Ectodermal cell (in vitro differentiated cells): Measurements from ENCODE around the gene PXMP2.

Experiments used
- H3K27ac ChIP-seq: 2 replicates; pipeline ENCODE4 v1.7.0; 2013; ENCODE audit warnings: mild to moderate bottlenecking, low read depth, low read length; ENCODE audit not compliant: insufficient read depth, poor library complexity, severe bottlenecking
- H3K27me3 ChIP-seq: 2 replicates; pipeline ENCODE4 v1.7.0; 2013; ENCODE audit warnings: mild to moderate bottlenecking, low read length; ENCODE audit not compliant: insufficient read depth, control insufficient read depth, poor library complexity, severe bottlenecking
- H3K36me3 ChIP-seq: one replicate; pipeline ENCODE4 v1.7.0; 2013; ENCODE audit warnings: low read length; ENCODE audit not compliant: control insufficient read depth, insufficient read depth
- H3K4me1 ChIP-seq: one replicate; pipeline ENCODE4 v1.7.0; 2013; ENCODE audit warnings: low read length; ENCODE audit not compliant: control insufficient read depth, insufficient read depth
- H3K4me3 ChIP-seq: 2 replicates; pipeline ENCODE4 v1.7.0; 2013; ENCODE audit warnings: low read depth, low read length, control low read depth; ENCODE audit not compliant: insufficient read depth
- H3K9me3 ChIP-seq: 2 replicates; pipeline ENCODE4 v1.7.0; 2013; ENCODE audit warnings: mild to moderate bottlenecking, low read length, moderate library complexity; ENCODE audit not compliant: control insufficient read depth
- WGBS, 2 experiments: methylation state at CpG; one replicate each; pipeline ENCODE4 v1.1.7; 2013; ENCODE audit warnings: missing lambda C conversion rate in 2 of 2; 5-methylcytosine and 5-hydroxymethylcytosine counted together

PXMP2 gene

DNA sequence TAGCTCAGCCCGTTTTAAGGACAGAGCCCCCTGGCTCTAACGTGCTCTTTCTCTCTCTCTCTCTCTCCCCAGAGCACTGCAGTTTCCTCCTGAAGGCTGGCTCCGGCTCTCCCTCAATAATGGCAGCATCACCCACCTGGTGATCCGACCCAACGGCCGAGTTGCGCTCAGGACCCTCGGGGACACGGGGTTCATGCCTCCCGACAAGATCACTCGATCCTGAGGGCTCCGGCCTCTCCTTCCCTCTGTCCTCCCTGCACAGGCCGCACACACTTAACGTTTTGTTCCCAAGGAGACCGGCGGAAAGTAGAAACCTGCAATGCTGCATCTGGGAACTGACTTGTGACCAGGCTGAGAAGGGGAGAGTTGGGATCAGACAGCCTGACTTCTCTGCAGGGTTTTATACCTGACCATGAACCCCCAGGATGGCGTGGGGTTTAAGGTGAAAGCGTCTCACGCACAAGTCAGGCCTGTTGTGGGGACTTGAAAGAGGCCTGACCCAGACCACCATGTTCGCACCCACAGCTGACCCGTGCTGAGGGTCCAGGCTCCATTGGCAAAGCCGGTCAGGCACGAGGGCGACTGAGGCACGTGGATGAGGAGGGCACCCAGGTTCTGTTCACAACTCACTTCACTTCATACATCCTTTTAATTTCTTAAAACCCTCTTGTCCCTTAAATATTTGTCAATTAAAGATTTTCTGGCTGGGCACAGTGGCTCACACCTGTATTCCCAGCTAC, 33.4 kb downstream of the PXMP2 start:
- Histone ChIP-seq H3K27me3 (no peaks in the 10 kb centered on the region), H3K4me3 (no peak overlapping the region), H3K4me1 (no peaks in the 10 kb centered on the region), H3K36me3 (peaks cover 32% of the 10 kb centered on the region), H3K9me3 (no peaks in the 10 kb centered on the region), H3K27ac (no peak overlapping the region)
- 95 to 96% methylated on average over 25 of the region's 25 CpGs for WGBS, 2 experiments

GRCh38 chr12:132723015-132723763, 35.8 kb downstream of the PXMP2 start:
- peaks cover 53% of the 10 kb centered on the region for H3K36me3 ChIP-seq
- H3K4me3 ChIP-seq, result no peak overlapping the region
- H3K27ac ChIP-seq, result no peak overlapping the region
- 94 to 96% methylated on average over 30 of the region's 30 CpGs for WGBS, 2 experiments
- no peaks in the 10 kb centered on the region for H3K9me3 ChIP-seq
- no peaks in the 10 kb centered on the region for H3K27me3 ChIP-seq
- no peaks in the 10 kb centered on the region for H3K4me1 ChIP-seq

GRCh38 chr12:132723764-132724140, 36.4 kb downstream of the PXMP2 start:
- peaks cover 55% of the 10 kb centered on the region for H3K36me3 ChIP-seq
- H3K4me3 ChIP-seq, result no peak overlapping the region
- H3K27ac ChIP-seq, result no peak overlapping the region
- H3K4me1 ChIP-seq, result no peaks in the 10 kb centered on the region
- H3K27me3 ChIP-seq, result no peaks in the 10 kb centered on the region
- H3K9me3 ChIP-seq, result no peaks in the 10 kb centered on the region
- 94 to 96% methylated on average over 2 of the region's 2 CpGs for WGBS, 2 experiments

- peaks cover 49% of the 10 kb centered on the region for H3K36me3 ChIP-seq
- 93% methylated on average over 30 of the region's 30 CpGs for WGBS, 2 experiments
- no peak overlapping the region for H3K27ac ChIP-seq
- no peaks in the 10 kb centered on the region for H3K9me3 ChIP-seq
- no peaks in the 10 kb centered on the region for H3K27me3 ChIP-seq
- H3K4me3 ChIP-seq, result no peak overlapping the region
- H3K4me1 ChIP-seq, result no peaks in the 10 kb centered on the region
Measured at GRCh38 chr12:132724506-132725241, 37.3 kb downstream of the PXMP2 start.

GRCh38 chr12:132726386-132726785, 39.0 kb downstream of the PXMP2 start:
- Histone ChIP-seq H3K9me3 (no peaks in the 10 kb centered on the region), H3K36me3 (peaks cover 64% of the 10 kb centered on the region), H3K4me3 (no peak overlapping the region), H3K4me1 (no peaks in the 10 kb centered on the region), H3K27ac (no peak overlapping the region), H3K27me3 (no peaks in the 10 kb centered on the region)
- 92 to 94% methylated on average over 12 of the region's 12 CpGs for WGBS, 2 experiments

DNA sequence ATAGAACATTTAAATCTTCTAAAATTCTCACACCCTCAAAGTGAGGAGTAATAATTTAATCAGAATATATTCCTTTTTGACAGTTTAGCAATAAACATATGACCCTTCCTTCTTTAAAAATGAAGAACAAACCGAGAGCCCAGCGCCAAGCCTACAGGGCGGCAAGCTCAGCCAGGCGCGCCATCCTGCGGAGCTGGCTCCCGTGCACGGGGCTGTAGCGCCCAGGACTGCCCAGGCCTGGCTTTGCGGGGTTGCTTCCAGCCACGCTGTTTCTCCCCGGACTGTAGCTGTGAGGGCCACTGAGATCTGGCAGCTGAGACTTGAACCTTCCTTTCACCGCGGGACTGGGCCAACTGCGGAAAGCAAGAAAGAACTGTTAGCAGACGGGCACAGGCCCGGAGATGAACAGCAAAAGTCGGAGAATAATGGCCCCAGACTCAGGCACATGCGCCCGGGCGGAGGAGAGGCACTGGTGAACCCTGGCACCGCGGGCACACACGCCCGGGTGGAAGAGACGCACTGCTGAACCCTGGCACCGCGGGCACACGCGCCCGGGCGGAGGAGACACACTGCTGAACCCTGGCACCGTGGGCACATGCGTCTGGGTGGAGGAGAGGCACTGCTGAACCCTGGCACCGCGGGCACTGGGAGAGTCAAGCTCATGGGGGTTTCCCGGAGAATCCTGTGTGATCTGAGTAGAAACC, 39.9 kb downstream of the PXMP2 start:
- no peak overlapping the region for H3K27ac ChIP-seq
- no peaks in the 10 kb centered on the region for H3K27me3 ChIP-seq
- H3K36me3 ChIP-seq, result peaks cover 69% of the 10 kb centered on the region
- no peaks in the 10 kb centered on the region for H3K4me1 ChIP-seq
- WGBS, 2 experiments, result 92 to 94% methylated on average over 37 of the region's 37 CpGs
- H3K9me3 ChIP-seq, result no peaks in the 10 kb centered on the region
- no peak overlapping the region for H3K4me3 ChIP-seq

GRCh38 chr12:132728502-132728901, 41.1 kb downstream of the PXMP2 start:
- H3K27me3 ChIP-seq, result no peaks in the 10 kb centered on the region
- no peak overlapping the region for H3K27ac ChIP-seq
- peaks cover 70% of the 10 kb centered on the region for H3K36me3 ChIP-seq
- no peak overlapping the region for H3K4me3 ChIP-seq
- WGBS, 2 experiments, result 93 to 94% methylated on average over 7 of the region's 7 CpGs
- no peaks in the 10 kb centered on the region for H3K9me3 ChIP-seq
- H3K4me1 ChIP-seq, result no peaks in the 10 kb centered on the region

DNA sequence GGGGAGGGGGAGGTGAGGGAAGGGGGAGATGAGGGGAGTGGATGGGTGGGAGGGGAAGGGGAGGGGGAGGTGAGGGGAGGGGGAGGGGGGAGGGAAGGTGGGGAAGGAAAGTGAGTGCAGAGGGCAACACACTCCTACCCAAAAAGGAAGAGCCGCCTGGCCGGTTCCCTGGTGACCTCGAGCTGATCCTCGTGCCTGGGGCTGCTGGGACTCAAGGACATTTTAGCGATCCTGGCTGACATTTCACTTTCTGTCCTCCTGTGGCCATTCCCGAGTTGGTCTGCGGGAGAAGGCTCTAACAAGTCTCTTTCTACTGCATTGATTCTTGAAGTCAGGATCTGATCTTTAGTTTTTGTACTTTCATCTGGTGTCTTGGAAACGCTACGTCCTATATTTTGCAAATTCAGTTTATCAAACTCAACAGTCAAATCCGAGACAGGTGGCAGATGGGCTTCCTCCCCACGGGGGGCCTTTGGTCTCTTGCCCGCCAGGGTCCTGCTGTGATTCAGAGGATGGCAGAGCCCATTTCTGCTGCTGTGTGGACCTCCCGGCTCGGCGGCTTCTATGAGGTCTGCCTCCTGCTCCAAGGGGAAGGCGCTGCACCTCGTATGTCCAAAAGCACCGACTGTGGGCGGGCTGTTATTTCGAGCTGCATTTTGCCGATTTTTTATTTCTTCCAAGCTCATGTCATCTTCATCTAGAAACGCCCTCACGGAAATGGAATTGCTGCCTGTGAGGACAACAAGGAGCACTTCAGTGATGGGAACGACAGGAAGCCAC, 42.3 kb downstream of the PXMP2 start:
- Histone ChIP-seq H3K27ac (no peak overlapping the region), H3K9me3 (no peaks in the 10 kb centered on the region), H3K27me3 (no peaks in the 10 kb centered on the region), H3K4me3 (no peak overlapping the region), H3K36me3 (peaks cover 72% of the 10 kb centered on the region), H3K4me1 (no peaks in the 10 kb centered on the region)
- WGBS, 2 experiments, result 92% methylated on average over 24 of the region's 24 CpGs

DNA sequence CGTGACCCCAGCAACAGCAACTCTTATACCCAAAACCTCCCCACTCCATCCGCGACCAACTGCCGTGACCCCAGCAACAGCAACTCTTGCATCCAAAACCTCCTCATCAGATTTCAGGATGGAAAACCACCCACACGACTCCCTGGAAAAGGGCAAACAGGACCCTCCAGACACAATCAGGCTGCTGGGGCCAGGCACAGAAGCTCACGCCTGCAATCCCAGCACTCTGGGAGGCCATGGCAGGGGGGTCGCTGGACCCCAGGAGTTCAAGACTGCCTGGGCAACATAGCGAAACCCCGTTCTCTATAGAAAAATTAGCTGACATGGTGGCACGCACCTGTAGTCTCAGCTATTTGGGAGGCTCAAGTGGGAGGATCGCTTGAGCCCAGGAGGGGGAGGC, 43.0 kb downstream of the PXMP2 start:
- no peaks in the 10 kb centered on the region for H3K4me1 ChIP-seq
- H3K27ac ChIP-seq, result no peak overlapping the region
- H3K27me3 ChIP-seq, result no peaks in the 10 kb centered on the region
- peaks cover 77% of the 10 kb centered on the region for H3K36me3 ChIP-seq
- H3K9me3 ChIP-seq, result no peaks in the 10 kb centered on the region
- WGBS, 2 experiments, result 93 to 96% methylated on average over 11 of the region's 11 CpGs
- H3K4me3 ChIP-seq, result no peak overlapping the region
